Measurements from ENCODE around the gene ACKR3.

- TF ChIP-seq CTCF (IDR thresholded peaks at IDR 0.05): no peak
- no peak for TF ChIP-seq POLR2AphosphoS5 (IDR thresholded peaks at IDR 0.05; ENCODE audit: insufficient read depth in 1 of 2, low read depth in 1 of 2)
- TF ChIP-seq POLR2A (IDR thresholded peaks at IDR 0.05): no peak
Measured at GRCh38 chr2:236622201-236622600, 52.6 kb downstream of the ACKR3 start.

Data from vagina (tissue), 2 donors.